ENCODE data around the gene VAMP1.

The VAMP1 gene

DNA sequence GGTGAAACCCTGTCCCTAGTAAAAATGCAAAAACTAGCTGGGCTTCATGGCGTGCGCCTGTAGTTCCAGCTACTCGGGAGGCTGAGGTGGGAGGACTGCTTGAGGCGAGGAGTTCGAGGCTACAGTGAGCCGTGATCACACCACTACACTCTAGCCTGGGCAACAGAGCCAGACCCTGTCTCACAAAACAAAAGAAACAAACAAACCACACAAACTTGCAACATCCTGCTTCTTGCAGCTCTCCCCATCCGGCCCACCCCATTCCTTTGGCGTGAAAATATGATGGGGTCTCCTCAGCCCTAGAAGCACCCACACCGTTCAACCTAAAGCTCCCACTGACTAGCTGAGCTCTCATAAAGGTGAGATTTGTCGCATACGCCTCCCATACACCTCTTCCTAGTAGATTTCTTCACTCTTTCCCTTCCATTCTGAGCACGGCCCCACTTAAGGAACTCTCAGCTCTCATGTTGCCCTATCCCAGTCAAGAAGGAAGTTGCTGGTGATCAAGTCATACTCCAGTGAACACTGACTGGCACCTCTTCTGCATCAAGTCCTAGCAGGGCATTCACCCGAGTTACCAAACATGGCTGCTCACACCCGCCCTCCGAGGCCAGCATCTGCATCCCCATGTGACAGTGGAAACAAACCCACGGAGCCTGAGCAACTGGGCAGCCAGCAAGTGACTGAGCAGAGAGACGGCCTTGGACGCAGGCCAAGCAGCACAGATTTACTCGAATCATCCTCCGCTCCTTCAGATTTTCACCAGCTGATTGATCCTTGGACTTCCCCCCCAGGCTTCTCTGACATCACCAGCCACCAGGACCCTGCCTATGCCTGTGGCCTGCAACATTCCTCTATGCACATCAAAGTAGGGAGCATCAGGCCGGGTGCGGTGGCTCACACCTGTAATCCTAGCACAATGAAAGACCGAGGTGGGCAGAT, 44.6 kb downstream of the VAMP1 start:
- no peak for DNase-seq (ENCODE audit: low spot score)

DNA sequence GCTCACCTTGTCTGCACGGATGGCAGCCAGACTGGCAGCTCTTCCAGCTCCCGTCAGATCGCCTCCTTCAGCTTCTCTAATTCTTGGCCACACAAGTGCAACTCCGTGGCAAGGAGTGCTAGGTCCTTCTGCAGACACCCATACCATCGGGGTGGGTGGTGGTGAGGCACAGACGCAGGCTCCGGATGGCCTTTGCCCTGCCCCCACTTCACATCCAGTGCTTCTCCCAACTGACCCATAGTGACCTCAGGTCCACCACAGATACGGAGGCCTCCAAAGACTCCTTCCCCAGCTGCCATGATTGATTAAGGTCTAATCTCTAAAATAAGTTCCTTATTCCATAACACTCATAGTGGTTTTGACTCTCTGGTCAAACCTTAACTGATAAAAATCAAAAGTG, 45.6 kb downstream of the VAMP1 start:
- DNase-seq (ENCODE audit: low spot score): no peak

DNA sequence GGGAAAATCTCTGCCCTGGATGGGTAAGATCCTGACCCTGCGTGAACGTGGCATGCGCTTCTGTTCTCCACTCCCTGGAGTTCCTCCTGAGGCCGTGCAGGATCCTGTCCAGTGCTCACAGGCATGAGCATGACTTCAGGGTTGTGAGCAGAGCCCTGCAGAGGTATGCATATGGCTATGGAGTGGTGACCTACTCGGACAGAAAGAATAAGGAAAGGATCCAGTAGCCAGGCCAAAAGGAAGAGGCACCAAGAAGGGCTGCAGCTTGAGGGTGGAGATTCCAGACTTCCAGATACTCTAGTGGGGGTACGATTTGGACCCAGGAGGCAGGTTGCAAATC, 46.5 kb downstream of the VAMP1 start:
- DNase-seq (ENCODE audit: low spot score): no peak

DNA sequence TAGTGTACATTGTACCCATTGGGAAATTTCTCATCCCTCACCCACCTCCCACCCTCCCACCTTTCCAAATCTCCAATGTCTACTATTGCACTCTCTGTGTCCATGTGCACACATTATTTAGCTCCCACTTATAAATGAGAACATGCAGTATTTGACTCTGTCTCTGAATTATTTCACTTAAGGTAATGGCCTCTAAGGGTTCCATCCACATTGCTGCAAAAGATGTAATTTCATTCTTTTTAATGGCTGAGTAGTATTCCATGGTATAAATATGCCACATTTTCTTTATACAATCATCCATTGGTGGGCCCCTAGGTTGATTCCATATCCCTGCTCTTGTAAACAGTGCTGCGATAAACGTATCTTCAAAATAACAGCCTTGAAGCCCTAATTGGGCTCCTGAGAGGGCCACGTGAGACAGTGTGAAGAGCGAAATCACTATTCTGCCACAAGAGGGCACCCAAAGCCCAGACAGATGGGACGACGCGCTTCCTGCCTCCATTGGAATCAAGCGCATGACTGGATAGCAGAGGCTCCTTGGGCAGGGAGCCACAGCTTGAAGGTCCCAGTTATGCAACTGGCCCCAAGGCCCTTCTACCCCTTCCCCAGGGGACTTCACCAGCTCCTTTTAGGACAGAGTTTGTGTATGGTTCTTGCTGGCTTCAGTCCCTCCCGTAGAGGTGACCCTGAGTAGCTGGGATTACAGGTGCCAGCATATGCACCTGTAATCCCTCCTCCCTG, 47.0 kb downstream of the VAMP1 start:
- DNase-seq (ENCODE audit: low spot score): peak; percentile 87

DNA sequence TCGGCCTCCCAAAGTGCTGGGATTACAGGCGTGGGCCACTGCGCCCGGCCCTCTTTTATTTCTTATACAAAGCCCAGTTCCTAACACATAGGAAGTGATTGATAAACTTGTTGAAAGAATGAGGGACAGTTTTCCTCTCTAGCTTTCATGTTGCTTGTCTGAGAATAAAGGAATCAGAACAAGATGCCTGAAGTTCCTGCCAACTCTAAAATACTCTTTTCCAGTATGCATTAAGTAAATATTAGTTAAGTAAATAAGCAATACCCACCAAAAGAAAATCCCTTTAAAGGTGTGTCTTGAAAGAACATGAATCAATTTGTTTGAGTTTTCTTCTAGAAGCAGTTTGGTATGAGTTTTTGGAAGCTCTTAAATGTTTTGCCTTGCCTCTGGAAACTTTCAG, 50.1 kb downstream of the VAMP1 start:
- no peak for DNase-seq (ENCODE audit: low spot score)

DNA sequence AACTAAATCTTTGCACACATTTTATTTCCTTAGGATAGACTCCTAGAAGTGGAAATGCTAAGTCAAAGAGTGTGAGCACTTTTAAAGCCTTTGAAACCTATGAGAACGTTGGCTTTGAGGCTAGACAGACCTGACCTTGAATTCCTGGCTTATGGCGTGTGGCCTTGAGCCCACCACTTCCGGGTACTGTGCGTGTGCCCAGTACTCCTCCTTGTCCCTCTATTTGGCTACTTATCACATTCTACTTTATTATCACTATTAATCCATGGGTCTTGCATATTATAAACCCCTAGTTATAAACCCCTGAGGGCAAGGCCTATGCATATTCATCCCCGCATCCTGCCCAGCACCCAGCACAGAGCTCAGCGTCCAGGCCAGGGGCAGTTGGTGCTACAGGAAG, 51.7 kb downstream of the VAMP1 start:
- no peak for DNase-seq (ENCODE audit: low spot score)

DNA sequence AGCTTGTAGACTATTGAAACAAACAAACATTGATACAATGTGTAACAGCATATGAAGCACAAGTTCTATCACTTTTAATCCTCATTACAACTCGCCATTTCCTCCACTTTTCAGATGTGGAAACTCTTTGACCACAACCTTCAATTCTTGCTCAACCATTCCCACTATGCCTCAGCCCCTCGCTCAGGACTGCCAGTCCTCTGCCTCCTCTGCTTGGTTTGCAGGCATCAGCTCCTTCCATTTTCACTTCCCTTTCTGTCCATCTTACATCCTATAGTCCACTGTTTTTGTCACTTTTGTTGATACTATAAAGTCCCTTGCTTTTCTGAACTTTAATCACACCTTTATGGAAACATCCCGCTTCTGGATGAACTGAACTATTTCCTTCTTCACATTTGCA, 53.9 kb downstream of the VAMP1 start:
- DNase-seq (ENCODE audit: low spot score): no peak
